DMS153 (cell line): ENCODE measurements around the gene SDR39U1.

Experiments
- DNase-seq: peaks from one replicate; lab custom pipeline; 2025; lab: John Stamatoyannopoulos, UW

The SDR39U1 gene

DNA sequence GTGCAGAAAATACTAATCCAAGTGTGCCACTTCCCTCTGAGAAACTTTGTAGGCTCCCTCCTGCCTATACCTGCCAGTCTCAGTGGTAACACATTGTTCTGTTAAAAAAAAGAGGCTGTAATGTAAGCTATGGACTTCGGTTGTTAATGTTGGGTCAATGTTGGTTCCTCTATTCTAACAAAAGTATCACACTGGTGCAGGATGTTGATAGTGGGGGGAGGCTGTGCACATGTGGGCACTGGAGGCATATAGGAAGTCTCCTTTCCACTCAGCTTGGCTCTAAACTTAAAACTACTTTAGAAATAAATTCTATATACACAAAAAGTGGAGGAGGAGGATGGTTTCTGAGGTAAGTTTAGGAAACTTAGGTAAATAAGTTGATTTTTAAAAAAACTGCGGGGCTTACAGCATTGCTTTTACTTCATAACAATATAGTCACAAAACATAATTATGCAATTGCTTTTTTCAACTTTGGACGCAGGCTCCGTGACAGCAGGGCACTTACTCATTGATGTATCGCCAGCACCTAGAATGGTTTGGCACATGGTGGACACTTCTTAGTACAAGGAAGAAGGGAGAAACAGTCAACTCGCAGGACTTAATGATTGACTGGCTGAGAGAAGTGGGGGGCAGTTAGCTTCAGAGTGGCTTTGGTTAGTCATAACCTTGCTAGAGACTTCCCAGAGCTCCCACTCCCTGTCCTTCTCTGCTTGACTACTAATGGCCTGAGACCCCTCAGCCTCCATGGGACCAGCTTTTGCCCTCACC is 51.7 kb downstream of the SDR39U1 start:
- no peak for DNase-seq
